ENCODE measurements around the gene PTPN12. TPM values are rescaled to one million over a fixed set of nuclear protein-coding genes. Genes with fewer than 3 reads are reported as not detected.
"Not testable (repeated sequence)": the region's sequence is repeated elsewhere in the genome, so short reads cannot be mapped to it uniquely, and the experiment has no call there.

The PTPN12 gene
- total and polyA plus RNA-seq, 2 donors = 24.9 to 79.1 TPM

DNA sequence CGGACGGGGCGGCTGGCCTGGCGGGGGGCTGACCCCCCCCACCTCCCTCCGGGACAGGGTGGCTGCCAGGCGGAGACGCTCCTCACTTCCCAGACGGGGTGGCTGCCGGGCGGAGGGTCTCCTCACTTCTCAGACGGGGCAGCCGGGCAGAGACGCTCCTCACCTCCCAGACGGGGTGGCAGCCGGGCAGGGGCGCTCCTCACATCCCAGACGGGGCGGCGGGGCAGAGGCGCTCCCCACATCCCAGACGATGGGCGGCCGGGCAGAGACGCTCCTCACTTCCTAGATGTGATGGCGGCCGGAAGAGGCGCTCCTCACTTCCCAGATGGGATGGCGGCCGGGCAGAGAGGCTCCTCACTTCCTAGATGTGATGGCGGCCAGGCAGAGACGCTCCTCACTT is 3.0 kb upstream of the PTPN12 start:
- H3K4me1 ChIP-seq (ENCODE audit: control insufficient read depth in 2 of 2, insufficient read depth in 2 of 2, low read length in 2 of 2) = peaks cover 4 to 23% of the 10 kb centered on the region in 2 donors

GRCh38 chr7:77536017-77536412 is 1.1 kb upstream of the PTPN12 start:
- DNase-seq (ENCODE audit: low read depth in 6 of 9, low spot score in 9 of 9) = no peak
- H3K4me3 ChIP-seq (ENCODE audit: low read length in 2 of 2) = peak overlapping the region; percentile 72 to 73

More for the DNA sequence above, 3.0 kb upstream of the PTPN12 start:
- DNase-seq (ENCODE audit: low read depth in 6 of 9, low spot score in 9 of 9); H3K27ac ChIP-seq (ENCODE audit: low read depth in 1 of 2, low read length in 1 of 2); H3K9me3 ChIP-seq (ENCODE audit: control insufficient read depth in 2 of 2, insufficient read depth in 1 of 2, low read length in 1 of 2); H3K27me3 ChIP-seq (ENCODE audit: control insufficient read depth in 2 of 2, insufficient read depth in 1 of 2, low read length in 1 of 2); H3K4me3 ChIP-seq (ENCODE audit: low read length in 2 of 2); H3K36me3 ChIP-seq (ENCODE audit: control insufficient read depth in 2 of 2, insufficient read depth in 2 of 2, low read length in 1 of 2): not testable (repeated sequence)
- 98% methylated on average over 24 of the region's 31 CpGs for WGBS

DNA sequence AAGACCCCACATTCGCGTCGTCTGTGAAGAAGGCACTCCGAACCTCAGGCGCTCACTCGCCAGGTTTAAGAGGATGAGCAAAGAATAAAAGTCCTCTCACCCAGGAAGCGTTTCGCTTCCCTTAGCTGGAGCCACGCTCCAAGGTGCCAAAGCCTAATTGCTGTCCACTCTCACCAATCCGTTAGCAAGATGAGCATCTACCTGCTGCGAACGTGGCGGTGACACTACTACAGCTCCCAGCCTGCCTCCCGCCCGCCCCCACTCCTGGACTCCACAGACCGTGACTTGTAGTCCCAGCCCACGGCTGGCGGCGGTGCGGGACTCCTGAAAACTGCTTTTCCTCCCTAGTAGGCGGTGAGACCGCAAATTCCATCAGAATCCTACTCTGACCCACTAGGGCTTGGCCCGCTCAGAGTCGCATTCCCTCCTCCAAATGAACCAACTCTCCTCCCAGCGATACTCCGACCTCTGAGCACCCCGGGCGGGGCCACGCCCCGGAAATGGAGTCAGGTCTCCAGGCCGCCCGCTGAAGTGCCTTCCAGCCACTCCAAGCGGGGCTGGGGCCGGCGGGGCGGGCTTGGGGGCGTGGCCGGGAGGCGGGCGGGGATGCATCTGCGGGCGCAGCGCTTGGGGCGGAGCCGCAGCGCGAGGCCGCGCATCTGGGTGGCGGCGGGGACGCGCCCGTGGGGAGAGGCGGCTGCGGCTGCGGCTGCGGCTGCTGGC is 521 bp upstream of the PTPN12 start:
- peak; percentile 85 to 98 (median 93) for DNase-seq (ENCODE audit: low read depth in 6 of 9, low spot score in 9 of 9)
- WGBS = under 1% methylated on average over 58 of the region's 58 CpGs
- H3K27ac ChIP-seq (ENCODE audit: low read depth in 1 of 2, low read length in 1 of 2) = peak overlapping the region; percentile 57 to 86
- H3K27me3 ChIP-seq (ENCODE audit: control insufficient read depth in 2 of 2, insufficient read depth in 1 of 2, low read length in 1 of 2) = no peaks in the 10 kb centered on the region
- H3K9me3 ChIP-seq (ENCODE audit: control insufficient read depth in 2 of 2, insufficient read depth in 1 of 2, low read length in 1 of 2) = no peaks in the 10 kb centered on the region
- peak overlapping the region; percentile 72 to 73 for H3K4me3 ChIP-seq (ENCODE audit: low read length in 2 of 2)
- peaks cover 4 to 19% of the 10 kb centered on the region in 2 donors for H3K4me1 ChIP-seq (ENCODE audit: control insufficient read depth in 2 of 2, insufficient read depth in 2 of 2, low read length in 2 of 2)
- no peaks in the 10 kb centered on the region for H3K36me3 ChIP-seq (ENCODE audit: control insufficient read depth in 2 of 2, insufficient read depth in 2 of 2, low read length in 1 of 2)

More at GRCh38 chr7:77536017-77536412, 1.1 kb upstream of the PTPN12 start:
- H3K9me3 ChIP-seq (ENCODE audit: control insufficient read depth in 2 of 2, insufficient read depth in 1 of 2, low read length in 1 of 2) = no peaks in the 10 kb centered on the region
- H3K36me3 ChIP-seq (ENCODE audit: control insufficient read depth in 2 of 2, insufficient read depth in 2 of 2, low read length in 1 of 2) = no peaks in the 10 kb centered on the region
- WGBS = 47% methylated on average over 9 of the region's 9 CpGs
- peak overlapping the region; percentile 57 to 86 for H3K27ac ChIP-seq (ENCODE audit: low read depth in 1 of 2, low read length in 1 of 2)
- H3K4me1 ChIP-seq (ENCODE audit: control insufficient read depth in 2 of 2, insufficient read depth in 2 of 2, low read length in 2 of 2) = peaks cover 4 to 17% of the 10 kb centered on the region in 2 donors
- H3K27me3 ChIP-seq (ENCODE audit: control insufficient read depth in 2 of 2, insufficient read depth in 1 of 2, low read length in 1 of 2) = no peaks in the 10 kb centered on the region

- Histone ChIP-seq H3K4me3 (ENCODE audit: low read length in 2 of 2) (peak overlapping the region; percentile 72 to 84), H3K27ac (ENCODE audit: low read depth in 1 of 2, low read length in 1 of 2) (peak overlapping the region; percentile 75 to 88), H3K36me3 (ENCODE audit: control insufficient read depth in 2 of 2, insufficient read depth in 2 of 2, low read length in 1 of 2) (no peaks in the 10 kb centered on the region), H3K4me1 (ENCODE audit: control insufficient read depth in 2 of 2, insufficient read depth in 2 of 2, low read length in 2 of 2) (peaks cover 4 to 19% of the 10 kb centered on the region in 2 donors), H3K9me3 (ENCODE audit: control insufficient read depth in 2 of 2, insufficient read depth in 1 of 2, low read length in 1 of 2) (no peaks in the 10 kb centered on the region), H3K27me3 (ENCODE audit: control insufficient read depth in 2 of 2, insufficient read depth in 1 of 2, low read length in 1 of 2) (no peaks in the 10 kb centered on the region)
- WGBS = under 1% methylated on average over 43 of the region's 43 CpGs
- DNase-seq (ENCODE audit: low read depth in 6 of 9, low spot score in 9 of 9) = peak in 6 of 9 donors; percentile 11 to 46 (median 36)
Measured at GRCh38 chr7:77537778-77538280, 734 bp downstream of the PTPN12 start.

GRCh38 chr7:77538281-77539212 is 1.5 kb downstream of the PTPN12 start:
- Histone ChIP-seq H3K27ac (ENCODE audit: low read depth in 1 of 2, low read length in 1 of 2) (peak overlapping the region; percentile 75 to 88), H3K27me3 (ENCODE audit: control insufficient read depth in 2 of 2, insufficient read depth in 1 of 2, low read length in 1 of 2) (no peaks in the 10 kb centered on the region), H3K4me1 (ENCODE audit: control insufficient read depth in 2 of 2, insufficient read depth in 2 of 2, low read length in 2 of 2) (peaks cover 4 to 19% of the 10 kb centered on the region in 2 donors), H3K4me3 (ENCODE audit: low read length in 2 of 2) (peak overlapping the region; percentile 72 to 84), H3K9me3 (ENCODE audit: control insufficient read depth in 2 of 2, insufficient read depth in 1 of 2, low read length in 1 of 2) (no peaks in the 10 kb centered on the region), H3K36me3 (ENCODE audit: control insufficient read depth in 2 of 2, insufficient read depth in 2 of 2, low read length in 1 of 2) (no peaks in the 10 kb centered on the region)
- WGBS = 6% methylated on average over 30 of the region's 30 CpGs
- DNase-seq (ENCODE audit: low read depth in 6 of 9, low spot score in 9 of 9) = peak in 7 of 9 donors; percentile 16 to 41 (median 24)

DNA sequence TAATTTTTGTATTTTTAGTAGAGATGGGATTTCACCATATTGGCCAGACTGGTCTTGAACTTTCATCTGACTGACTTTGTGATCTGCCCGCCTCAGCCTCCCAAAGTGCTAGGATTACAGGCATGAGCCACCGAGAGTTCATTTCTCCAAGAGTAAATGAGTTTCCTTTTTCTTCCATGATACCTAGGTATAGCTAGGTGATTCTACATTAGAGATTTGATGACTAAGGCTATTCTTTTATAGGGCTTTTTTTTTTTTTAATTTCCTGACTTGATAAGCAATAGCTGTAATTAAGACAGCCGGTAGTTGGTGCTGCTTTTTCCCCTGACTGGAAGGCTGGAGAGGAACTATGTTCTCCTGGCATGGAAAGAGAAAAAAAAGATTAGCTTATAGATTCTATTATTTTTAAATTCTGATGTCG is 3.3 kb downstream of the PTPN12 start:
- Histone ChIP-seq H3K36me3 (ENCODE audit: control insufficient read depth in 2 of 2, insufficient read depth in 2 of 2, low read length in 1 of 2) (no peaks in the 10 kb centered on the region), H3K27ac (ENCODE audit: low read depth in 1 of 2, low read length in 1 of 2) (no peak overlapping the region), H3K4me3 (ENCODE audit: low read length in 2 of 2) (no peak overlapping the region), H3K9me3 (ENCODE audit: control insufficient read depth in 2 of 2, insufficient read depth in 1 of 2, low read length in 1 of 2) (no peaks in the 10 kb centered on the region), H3K27me3 (ENCODE audit: control insufficient read depth in 2 of 2, insufficient read depth in 1 of 2, low read length in 1 of 2) (no peaks in the 10 kb centered on the region), H3K4me1 (ENCODE audit: control insufficient read depth in 2 of 2, insufficient read depth in 2 of 2, low read length in 2 of 2) (peaks cover 6 to 19% of the 10 kb centered on the region in 2 donors)
- no peak for DNase-seq (ENCODE audit: low read depth in 6 of 9, low spot score in 9 of 9)
- 92% methylated on average over 4 of the region's 4 CpGs for WGBS

DNA sequence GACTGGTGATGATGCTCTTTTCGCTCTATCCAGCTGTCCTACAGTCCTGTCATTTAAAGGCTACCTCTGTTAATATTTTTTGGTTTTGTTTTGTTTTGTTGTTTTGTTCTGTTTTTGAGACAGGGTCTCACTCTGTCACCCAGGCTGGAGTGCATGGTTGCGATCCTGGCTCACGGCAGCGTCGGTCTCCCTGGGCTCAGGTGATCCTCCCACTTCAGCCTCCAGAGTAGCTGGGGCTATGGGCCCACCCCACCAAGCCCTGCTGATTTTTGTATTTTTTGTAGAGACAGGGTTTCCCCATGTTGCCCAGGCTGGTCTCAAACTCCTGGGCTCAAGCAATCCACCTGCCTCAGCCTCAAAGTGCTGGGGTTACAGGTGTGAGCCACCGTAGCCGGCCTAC is 3.9 kb downstream of the PTPN12 start:
- not testable (repeated sequence) for H3K27ac ChIP-seq (ENCODE audit: low read depth in 1 of 2, low read length in 1 of 2); H3K9me3 ChIP-seq (ENCODE audit: control insufficient read depth in 2 of 2, insufficient read depth in 1 of 2, low read length in 1 of 2); H3K27me3 ChIP-seq (ENCODE audit: control insufficient read depth in 2 of 2, insufficient read depth in 1 of 2, low read length in 1 of 2); DNase-seq (ENCODE audit: low read depth in 6 of 9, low spot score in 9 of 9); H3K36me3 ChIP-seq (ENCODE audit: control insufficient read depth in 2 of 2, insufficient read depth in 2 of 2, low read length in 1 of 2); H3K4me3 ChIP-seq (ENCODE audit: low read length in 2 of 2)
- WGBS = 97% methylated on average over 7 of the region's 7 CpGs
- H3K4me1 ChIP-seq (ENCODE audit: control insufficient read depth in 2 of 2, insufficient read depth in 2 of 2, low read length in 2 of 2) = peaks cover 6 to 16% of the 10 kb centered on the region in 2 donors

- Histone ChIP-seq H3K4me1 (ENCODE audit: control insufficient read depth in 2 of 2, insufficient read depth in 2 of 2, low read length in 2 of 2) (peaks cover 6 to 12% of the 10 kb centered on the region in 2 donors), H3K36me3 (ENCODE audit: control insufficient read depth in 2 of 2, insufficient read depth in 2 of 2, low read length in 1 of 2) (no peaks in the 10 kb centered on the region), H3K27ac (ENCODE audit: low read depth in 1 of 2, low read length in 1 of 2) (no peak overlapping the region), H3K27me3 (ENCODE audit: control insufficient read depth in 2 of 2, insufficient read depth in 1 of 2, low read length in 1 of 2) (no peaks in the 10 kb centered on the region), H3K9me3 (ENCODE audit: control insufficient read depth in 2 of 2, insufficient read depth in 1 of 2, low read length in 1 of 2) (no peaks in the 10 kb centered on the region), H3K4me3 (ENCODE audit: low read length in 2 of 2) (no peak overlapping the region)
- no peak for DNase-seq (ENCODE audit: low read depth in 6 of 9, low spot score in 9 of 9)
- WGBS = 93% methylated on average over 1 of the region's 1 CpG
Measured at GRCh38 chr7:77542409-77542808, 5.3 kb downstream of the PTPN12 start.

GRCh38 chr7:77542895-77543294 is 5.8 kb downstream of the PTPN12 start:
- 87% methylated on average over 2 of the region's 2 CpGs for WGBS
- Histone ChIP-seq H3K4me1 (ENCODE audit: control insufficient read depth in 2 of 2, insufficient read depth in 2 of 2, low read length in 2 of 2) (peaks cover 6 to 12% of the 10 kb centered on the region in 2 donors), H3K27ac (ENCODE audit: low read depth in 1 of 2, low read length in 1 of 2) (no peak overlapping the region)

More at GRCh38 chr7:77542895-77543294, 5.8 kb downstream of the PTPN12 start:
- no peak for DNase-seq (ENCODE audit: low read depth in 6 of 9, low spot score in 9 of 9)
- Histone ChIP-seq H3K4me3 (ENCODE audit: low read length in 2 of 2) (no peak overlapping the region), H3K27me3 (ENCODE audit: control insufficient read depth in 2 of 2, insufficient read depth in 1 of 2, low read length in 1 of 2) (no peaks in the 10 kb centered on the region), H3K36me3 (ENCODE audit: control insufficient read depth in 2 of 2, insufficient read depth in 2 of 2, low read length in 1 of 2) (no peaks in the 10 kb centered on the region), H3K9me3 (ENCODE audit: control insufficient read depth in 2 of 2, insufficient read depth in 1 of 2, low read length in 1 of 2) (no peaks in the 10 kb centered on the region)

Data from thymus (tissue), 11 donors.